H7 (cell line): Measurements from ENCODE around the gene CMTM2. TPM values are rescaled to one million over a fixed set of nuclear protein-coding genes. Genes with fewer than 3 reads are reported as not detected.
"Not testable (repeated sequence)": the region's sequence is repeated elsewhere in the genome, so short reads cannot be mapped to it uniquely, and the experiment has no call there.

Source experiments
- DNase-seq: peaks from one replicate; pipeline ENCODE4 v3.0.0; 2012
- H3K27me3 ChIP-seq: 2 replicates; pipeline ENCODE4 v1.6.0; 2011; ENCODE audit warnings: mild to moderate bottlenecking, low read length; ENCODE audit not compliant: control insufficient read depth, insufficient read depth
- H3K36me3 ChIP-seq: replicated peaks from 2 replicates; pipeline ENCODE4 v1.5.1; 2011; ENCODE audit warnings: low read length; ENCODE audit not compliant: control insufficient read depth, insufficient read depth
- H3K4me3 ChIP-seq: 2 replicates; pipeline ENCODE4 v1.5.1; 2011; ENCODE audit warnings: low read depth, mild to moderate bottlenecking, control low read depth, low read length, moderate library complexity; ENCODE audit not compliant: insufficient read depth
- total RNA-seq: library from RNA; depleted of rRNA; stranded (reverse); fragments of >200 nt; shearing (Covaris generic); gene quantifications from 2 replicates; pipeline ENCODE4 v1.2.3, GENCODE V29; 2014

CMTM2 gene
- total RNA-seq, 1 experiment from 2014 or later, result 0.48 TPM

DNA sequence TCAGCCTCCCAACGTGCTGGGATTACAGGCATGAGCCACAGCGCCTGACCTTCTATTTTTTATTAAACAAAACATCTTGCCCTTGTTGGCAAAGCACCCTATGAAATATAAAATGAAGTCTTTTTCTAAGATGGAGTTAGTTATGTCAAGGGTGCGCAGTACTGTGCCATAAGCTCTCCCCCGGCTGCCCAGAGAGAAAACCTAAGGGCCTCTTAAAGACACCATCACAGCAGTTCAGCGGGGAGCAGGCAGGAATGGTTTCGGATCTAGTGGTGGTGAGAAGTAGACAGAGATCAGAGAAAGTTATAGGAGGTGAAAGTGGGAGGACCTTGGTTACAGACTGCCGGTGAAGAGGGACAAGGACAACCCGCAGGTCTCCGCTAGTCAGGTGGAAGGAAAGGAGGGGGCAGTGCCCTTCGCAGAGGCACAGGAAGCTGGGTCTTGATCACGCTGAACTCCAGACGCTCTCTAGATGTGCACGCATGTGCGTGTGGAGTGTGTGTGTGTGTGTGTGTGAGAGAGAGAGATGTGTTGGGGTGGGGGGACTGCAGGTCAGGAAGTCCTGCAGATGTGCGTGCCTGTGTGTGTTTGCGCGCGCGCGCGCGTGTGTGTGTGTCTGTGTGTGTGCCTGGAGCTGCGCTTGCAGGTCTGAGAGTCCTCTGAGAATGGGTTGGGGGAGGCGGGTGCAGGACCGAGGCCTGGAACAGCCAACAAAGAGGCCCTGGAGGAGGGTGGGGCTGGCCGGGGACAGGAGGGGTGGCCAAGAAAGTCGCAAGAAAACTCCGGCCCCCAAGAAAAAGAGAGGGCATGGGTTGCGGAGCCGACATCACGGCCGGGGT is 24.5 kb downstream of the CMTM2 start:
- peak; percentile 78 for DNase-seq
- Histone ChIP-seq H3K4me3 (peak overlapping the region; percentile 77), H3K27me3 (no peaks in the 10 kb centered on the region), H3K36me3 (no peaks in the 10 kb centered on the region)

DNA sequence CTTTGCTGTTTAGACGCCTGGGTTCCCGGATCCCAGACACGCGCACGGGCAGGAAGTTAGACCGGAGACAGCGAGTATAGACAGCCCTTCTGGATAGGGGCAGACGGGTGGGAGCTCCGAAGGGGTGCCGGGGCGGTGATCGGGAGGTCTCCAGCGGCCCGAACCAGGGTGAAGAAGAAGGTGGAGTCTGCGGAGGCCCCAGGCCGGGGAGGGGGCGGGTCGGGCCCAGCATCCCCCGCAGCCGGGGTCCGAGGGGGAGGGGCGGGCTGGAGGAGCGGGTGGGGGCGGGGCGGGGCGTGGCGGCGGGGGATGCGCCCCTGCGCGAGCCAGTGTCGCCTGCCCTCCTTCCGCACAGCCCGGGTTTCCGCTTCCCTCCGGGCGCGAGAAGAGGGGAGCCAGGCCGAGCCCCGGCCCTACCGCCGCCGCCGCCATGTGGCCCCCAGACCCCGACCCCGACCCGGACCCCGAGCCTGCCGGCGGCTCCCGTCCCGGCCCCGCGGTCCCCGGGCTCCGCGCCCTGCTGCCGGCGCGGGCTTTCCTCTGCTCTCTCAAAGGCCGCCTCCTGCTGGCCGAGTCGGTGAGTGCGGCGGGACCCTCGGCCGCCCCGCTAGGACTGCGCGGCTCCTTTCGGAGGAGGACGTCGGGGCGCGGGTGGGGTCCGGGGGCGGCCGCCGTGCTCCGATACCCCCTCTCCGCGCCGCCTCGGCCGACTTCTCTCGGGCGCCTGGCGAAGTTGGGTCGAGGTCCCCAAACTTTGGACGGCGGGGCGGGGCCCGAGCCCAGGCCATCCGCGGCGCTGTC is 25.3 kb downstream of the CMTM2 start, which contains the start of gene CMTM3:
TSS of gene CMTM3 (plus strand) at position 329 of the 801 bp plus-strand sequence. CDS start at position 431, 102 bp downstream.
- peaks cover 1% of the 10 kb centered on the region; the same call in 1 of the 2 replicates for H3K36me3 ChIP-seq
- H3K27me3 ChIP-seq, result no peaks in the 10 kb centered on the region
- H3K4me3 ChIP-seq, result peak within 1 kb of the TSS; percentile 77
- peak; percentile 98 for DNase-seq

GRCh38 chr16:66605177-66605978 is 26.1 kb downstream of the CMTM2 start:
- Histone ChIP-seq H3K36me3 (peaks cover 4% of the 10 kb centered on the region), H3K27me3 (no peaks in the 10 kb centered on the region), H3K4me3 (peak overlapping the region; percentile 77)
- peak; percentile 91 for DNase-seq

- H3K36me3 ChIP-seq, result peaks cover 8% of the 10 kb centered on the region
- H3K27me3 ChIP-seq, result no peaks in the 10 kb centered on the region
- peak overlapping the region; percentile 77 for H3K4me3 ChIP-seq
- peak; percentile 52 for DNase-seq
Measured at GRCh38 chr16:66605979-66606751, 26.9 kb downstream of the CMTM2 start.

DNA sequence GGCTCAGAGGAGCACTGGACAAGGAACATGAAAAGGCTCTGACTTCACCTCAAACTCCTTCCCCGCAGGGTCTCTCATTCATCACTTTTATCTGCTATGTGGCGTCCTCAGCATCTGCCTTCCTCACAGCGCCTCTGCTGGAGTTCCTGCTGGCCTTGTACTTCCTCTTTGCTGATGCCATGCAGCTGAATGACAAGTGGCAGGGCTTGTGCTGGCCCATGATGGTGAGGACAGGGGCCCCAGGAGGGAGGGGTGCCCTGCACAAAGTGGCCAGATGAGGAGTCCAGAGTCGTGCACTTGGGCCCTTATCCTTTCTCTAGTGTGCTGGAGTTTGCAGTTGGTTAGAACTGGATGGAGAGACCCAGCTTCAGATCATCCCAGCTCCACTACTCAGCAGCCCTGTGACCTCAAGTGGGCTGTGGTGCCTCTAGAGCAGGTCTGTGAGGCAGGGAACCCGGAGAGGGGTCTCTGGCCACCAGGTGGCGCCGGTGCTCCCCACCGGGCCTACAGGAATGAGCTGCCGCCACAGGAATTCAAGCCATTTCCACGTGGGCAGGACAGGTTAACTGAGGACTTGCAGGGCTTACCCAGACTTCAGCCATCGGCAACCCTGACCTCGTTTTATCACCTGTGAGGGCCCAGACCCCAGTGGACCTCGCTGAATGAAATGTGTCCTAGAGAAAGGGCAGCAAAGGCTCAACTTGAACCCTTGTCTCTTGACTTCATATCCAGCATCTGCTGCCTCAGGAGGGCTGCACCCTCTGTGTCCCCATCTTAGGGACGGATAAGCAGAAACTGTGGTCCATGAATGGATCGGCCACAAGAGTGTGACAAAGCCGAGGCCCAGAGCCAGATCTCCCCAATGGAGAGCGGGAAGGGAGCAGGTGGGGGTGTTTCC is 29.2 kb downstream of the CMTM2 start:
- Histone ChIP-seq H3K27me3 (no peaks in the 10 kb centered on the region), H3K36me3 (peaks cover 19% of the 10 kb centered on the region), H3K4me3 (no peak overlapping the region)
- peak; percentile 96 for DNase-seq

- Histone ChIP-seq H3K36me3 (peaks cover 22% of the 10 kb centered on the region), H3K4me3 (no peak overlapping the region), H3K27me3 (no peaks in the 10 kb centered on the region)
- DNase-seq, result no peak
Measured at GRCh38 chr16:66609139-66609510, 29.9 kb downstream of the CMTM2 start.

GRCh38 chr16:66610111-66610820 is 31.0 kb downstream of the CMTM2 start:
- DNase-seq, result no peak
- peaks cover 24% of the 10 kb centered on the region for H3K36me3 ChIP-seq
- no peak overlapping the region for H3K4me3 ChIP-seq
- H3K27me3 ChIP-seq, result no peaks in the 10 kb centered on the region

DNA sequence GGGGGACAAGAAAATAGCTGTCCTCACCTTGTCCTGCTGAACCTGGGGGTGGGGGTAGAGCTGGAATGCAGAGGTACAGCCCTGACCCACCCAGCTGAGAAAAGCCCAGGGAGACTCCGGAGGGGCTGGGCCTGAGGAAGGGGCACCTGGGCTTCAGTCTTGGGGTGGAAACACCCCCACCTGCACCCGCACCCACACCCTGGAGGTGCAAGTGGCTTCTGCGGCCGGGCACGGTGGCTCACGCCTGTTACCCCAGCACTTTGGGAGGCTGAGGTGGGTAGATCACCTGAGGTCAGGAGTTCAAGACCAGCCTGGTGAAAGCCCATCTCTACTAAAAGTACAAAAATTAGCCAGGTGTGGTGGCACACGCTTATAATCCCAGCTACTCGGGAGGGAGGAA is 32.6 kb downstream of the CMTM2 start:
- H3K36me3 ChIP-seq, result peaks cover 25% of the 10 kb centered on the region

GRCh38 chr16:66612422-66612821 is 33.2 kb downstream of the CMTM2 start:
- Histone ChIP-seq H3K4me3 (no peak overlapping the region), H3K36me3 (peaks cover 25% of the 10 kb centered on the region), H3K27me3 (no peaks in the 10 kb centered on the region)
- no peak for DNase-seq

More for the DNA sequence above, 32.6 kb downstream of the CMTM2 start:
- not testable (repeated sequence) for H3K27me3 ChIP-seq, DNase-seq, H3K4me3 ChIP-seq

- Histone ChIP-seq H3K4me3 (no peak overlapping the region), H3K27me3 (no peaks in the 10 kb centered on the region), H3K36me3 (peaks cover 26% of the 10 kb centered on the region)
- DNase-seq, result no peak
Measured at GRCh38 chr16:66614161-66614802, 35.0 kb downstream of the CMTM2 start.

DNA sequence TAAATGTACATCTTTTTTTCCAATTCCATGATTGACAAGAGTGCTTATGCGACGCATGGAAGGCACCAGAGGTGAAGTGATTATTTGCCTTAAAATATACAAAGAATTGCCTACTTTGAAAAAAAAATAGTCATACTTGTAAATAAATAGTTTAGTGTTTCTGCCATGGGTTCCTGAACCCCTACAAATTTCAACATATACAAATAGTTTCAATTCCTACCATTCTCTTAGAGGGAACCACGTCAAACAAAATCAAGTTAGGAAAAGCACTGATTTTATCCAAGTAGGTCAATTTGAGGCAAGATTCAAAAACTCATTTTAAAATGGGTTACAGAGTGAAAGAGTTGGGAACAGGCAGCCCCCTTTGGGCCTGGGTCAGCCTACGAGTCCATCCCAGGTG is 36.9 kb downstream of the CMTM2 start:
- Histone ChIP-seq H3K4me3 (no peak overlapping the region), H3K36me3 (peaks cover 23% of the 10 kb centered on the region), H3K27me3 (no peaks in the 10 kb centered on the region)
- DNase-seq, result no peak

DNA sequence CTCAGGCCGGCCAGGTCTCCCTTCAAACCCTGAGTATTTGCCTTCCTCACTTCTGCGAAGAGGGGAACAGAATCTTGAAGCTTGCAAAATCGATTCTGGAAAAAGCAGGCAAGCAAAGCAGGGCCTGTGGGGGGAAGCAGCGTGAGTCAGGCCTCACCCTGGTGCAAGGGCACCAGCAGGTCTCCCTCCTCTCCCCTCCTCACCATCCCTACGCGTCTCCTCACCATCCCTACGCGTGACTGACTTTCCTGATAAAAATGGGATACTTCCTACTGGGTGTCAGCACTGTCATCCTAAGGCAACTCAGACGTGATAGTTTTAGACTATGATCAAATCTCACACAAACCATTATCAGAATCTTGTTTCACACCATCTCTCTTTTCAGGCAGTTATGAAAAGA is 37.3 kb downstream of the CMTM2 start:
- no peaks in the 10 kb centered on the region for H3K27me3 ChIP-seq
- no peak overlapping the region for H3K4me3 ChIP-seq
- peaks cover 23% of the 10 kb centered on the region for H3K36me3 ChIP-seq
- peak; percentile 71 for DNase-seq
